Activated CD8-positive, alpha-beta memory T cell treated with anti-CD3 and anti-CD28 coated beads for 1 hour (primary cell): ENCODE data around the gene TRIO.
"Not testable (repeated sequence)": the region's sequence is repeated elsewhere in the genome, so short reads cannot be mapped to it uniquely, and the experiment has no call there.

Experiments used
- DNase-seq, 2 donors: peaks; one replicate each; pipeline ENCODE4 v3.0.0-alpha.2; 2020; ENCODE audit warnings: low read depth in 1 of 2; ENCODE audit errors: extremely low read depth in 1 of 2

The TRIO gene

DNA sequence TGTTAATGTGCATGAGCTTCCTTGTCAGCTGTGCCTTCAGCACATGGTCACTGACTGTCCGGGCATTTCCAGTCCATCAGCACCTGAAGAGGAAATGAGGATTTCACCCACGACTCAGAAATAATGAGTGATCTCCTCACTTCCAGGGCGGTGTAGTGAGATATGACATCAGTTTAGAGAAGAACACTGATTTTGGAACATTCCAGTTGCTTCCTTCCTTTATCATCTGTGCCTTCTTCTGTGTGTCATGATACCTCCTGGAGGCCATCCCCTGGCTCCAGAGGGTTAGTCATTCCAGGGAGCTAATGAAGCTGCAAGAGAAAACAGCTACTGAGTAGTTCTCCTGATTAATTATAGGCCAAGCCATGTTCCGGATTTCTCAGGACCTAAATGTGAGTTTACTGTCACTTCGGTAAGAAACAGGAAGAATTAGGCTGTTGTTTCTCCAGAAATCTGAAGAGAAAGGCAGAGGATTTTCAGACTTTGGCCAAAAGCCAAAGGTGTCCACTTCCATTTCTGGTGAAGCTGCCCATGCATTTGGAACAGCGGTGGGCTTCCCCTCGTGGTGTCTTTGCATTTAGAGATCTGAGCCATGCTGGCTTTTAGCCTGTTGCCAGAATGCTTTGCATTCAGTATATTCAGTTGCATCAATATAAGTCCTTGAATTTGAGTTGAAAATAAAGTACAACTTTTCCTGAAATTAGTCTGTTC lies 277.1 kb downstream of the TRIO start:
- DNase-seq = no peak

DNA sequence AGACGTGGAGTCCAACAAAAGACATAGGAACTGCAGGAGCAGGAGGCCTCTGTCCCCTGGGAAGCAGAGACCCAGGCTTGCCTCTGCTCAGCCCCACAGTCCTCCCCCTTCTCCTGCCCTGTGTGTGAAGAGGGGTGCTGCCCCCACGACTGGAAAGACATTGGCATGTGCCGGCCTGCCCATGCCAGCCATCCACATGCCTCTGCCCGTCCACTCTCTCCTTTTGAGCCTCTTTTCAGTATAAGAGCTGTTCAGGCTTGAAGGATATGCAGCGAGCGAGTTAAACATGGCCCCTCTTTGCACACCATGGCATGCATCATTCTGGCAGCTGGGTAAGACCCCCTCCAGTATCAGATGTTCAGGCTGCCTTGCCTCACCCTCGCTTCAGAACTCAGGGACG lies 278.7 kb downstream of the TRIO start:
- no peak for DNase-seq

DNA sequence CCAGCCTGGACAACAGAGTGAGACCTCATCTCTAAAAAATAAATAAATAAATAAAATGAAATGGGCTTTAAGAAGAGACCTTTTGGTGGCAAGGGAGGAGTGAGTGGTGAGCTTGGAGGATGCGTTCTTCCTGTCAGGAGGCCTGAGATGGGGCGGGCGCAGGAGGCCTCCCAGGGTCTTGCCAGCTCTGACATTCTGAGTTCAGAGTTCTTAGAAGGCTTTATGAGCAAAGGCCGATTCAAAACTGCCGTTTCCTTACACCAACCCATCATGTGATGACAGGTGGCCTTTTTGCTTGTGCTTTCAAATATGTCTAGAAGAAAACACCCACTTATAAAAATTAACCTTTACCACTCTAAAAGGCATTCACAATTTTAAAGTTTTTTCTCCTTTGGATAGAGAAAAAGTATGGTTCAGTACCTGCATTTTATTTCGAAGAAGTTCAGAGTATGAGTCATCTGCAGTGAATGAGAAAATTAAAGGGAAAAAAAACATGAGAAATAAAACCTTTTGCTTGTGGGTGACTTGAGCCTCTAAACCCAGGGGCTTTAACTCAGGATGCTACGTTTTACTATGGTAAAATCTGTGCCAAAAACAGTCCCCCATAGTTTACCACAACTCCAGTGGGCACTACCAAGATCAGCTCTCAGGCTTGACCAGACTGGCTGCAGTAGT lies 281.0 kb downstream of the TRIO start:
- no peak for DNase-seq

DNA sequence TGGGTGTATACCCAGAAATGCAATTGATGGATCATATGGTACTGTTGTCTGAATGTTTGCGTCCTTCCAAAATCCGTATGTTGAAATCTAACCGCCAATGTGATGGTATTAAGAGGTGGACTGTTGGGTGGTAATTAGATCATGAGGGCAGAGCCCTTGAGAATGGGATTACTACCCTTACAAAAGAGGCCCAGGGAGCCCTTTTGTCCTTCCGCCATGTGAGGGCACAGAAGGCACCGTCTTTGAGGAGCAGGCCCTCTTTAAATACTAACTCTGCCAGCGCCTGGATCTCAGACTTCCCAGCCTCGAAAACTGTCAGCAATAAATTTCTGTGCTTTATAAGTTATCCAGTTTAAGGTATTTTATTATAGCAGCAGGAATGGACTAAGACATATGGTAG lies 282.4 kb downstream of the TRIO start:
- no peak for DNase-seq

DNA sequence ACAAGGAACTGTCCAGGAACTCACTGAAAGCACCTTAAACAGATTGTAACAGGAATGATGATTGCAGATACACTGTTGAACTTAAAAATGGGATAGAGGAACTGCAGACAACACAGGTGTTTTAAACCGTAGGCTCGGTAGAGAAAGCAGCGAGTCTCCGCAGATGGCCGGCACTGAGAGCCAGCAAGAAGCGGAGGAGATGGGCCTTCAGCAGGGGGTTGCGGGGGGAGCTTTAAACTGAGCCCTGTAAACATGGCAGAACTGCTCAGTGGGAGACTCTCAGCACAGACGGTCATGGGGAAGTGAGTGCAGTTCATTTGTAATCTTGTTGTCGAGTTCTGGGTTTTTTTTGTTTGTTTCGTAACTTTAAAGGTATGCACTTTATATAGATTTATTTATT lies 283.4 kb downstream of the TRIO start:
- no peak for DNase-seq

DNA sequence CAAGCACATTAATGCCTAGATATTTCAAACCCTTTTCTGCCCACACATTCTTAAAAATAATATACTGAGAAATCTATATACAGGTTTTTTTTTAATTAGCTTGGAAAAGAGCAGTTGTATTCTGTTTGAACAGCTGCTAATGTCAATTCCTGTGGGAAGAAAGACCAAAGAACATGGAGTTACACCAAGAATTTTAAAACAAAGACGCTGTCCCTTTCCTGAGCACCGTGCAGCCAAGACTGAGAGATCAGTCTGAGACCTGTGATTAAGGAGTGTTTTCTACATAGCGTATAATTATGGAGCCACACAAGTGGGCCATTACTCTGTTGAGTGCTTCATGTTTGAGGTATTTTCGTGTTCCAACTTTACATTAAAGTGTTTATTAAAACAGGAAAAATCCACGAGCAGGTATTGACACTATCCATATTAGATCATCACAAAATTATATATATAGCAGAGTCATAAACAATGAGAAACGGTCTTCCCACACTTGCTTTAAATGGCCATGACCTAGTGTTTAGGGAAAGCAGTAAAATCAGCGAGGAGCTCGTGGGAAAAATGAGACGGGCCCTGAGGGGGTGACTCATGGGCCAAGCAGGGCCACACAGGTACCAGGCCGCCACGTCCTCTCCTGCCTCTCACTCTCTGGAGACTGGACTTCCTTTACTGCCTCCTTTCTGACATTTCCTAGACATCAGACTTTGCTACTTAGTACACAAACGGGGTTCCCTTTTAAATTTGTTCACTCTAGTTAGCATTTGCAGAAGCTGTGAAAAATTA lies 285.4 kb downstream of the TRIO start:
- DNase-seq = no peak

DNA sequence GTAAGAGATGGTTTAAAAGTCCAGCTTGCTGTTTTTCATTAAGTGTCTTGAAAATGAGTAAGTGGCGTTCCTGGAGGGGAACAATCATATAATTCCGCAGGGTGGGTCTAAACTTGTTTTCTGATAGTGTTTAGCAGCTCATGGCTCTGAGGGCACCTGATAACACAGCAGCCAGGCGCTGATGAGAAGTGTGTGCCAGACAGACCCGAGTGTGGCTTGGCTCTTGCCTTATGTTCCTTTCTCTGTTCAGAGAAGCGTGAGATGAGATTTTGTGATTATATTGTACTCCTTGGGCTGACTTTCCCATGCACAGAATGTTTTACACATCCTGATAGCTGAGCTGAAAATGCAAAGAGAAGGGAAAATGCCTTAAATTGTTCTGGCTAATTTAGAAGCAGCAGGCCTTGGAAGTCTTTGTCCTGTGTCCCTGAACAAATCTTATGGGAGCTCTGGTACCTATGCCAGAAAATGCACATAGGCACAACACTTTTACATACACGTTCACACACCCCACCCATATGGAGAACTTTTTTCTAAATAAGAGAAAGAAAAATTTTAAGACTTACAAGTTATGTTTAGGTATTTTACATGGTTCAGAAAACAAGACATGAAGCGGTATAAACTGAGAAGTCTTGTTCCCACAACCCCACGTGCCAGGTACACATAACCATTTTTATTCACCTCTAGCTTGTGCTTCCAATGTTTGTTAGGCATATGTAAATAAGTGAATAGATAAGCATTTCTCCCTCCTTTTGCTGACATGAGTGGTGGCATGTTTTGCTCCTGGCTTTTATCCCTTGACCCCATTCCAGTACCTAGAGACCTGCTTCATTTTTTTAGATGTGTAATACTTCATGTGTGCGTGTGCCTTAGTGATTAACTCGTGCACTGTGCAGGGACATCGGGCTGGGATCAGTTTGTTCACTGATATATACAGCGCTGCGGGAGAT lies 286.2 kb downstream of the TRIO start:
- DNase-seq = no peak

DNA sequence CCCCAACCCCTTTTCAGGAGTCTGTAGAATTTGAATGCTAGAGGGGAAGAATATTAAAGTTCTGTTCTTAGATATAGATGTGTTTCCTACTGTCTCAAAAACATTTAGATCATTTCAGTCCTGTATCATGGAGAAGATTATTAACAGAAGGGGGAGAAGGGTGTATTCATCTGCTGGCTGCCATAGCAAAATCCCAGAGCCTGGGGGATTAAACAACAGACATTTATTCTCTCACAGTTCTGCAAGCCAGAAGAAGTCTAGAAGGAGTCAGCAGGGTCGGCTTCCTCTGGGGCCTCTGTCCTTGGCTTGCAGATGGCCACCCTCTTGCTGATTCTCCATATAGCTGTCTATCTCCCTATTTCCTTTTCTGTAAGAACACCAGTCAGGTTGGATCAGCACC lies 288.4 kb downstream of the TRIO start:
- no peak for DNase-seq

DNA sequence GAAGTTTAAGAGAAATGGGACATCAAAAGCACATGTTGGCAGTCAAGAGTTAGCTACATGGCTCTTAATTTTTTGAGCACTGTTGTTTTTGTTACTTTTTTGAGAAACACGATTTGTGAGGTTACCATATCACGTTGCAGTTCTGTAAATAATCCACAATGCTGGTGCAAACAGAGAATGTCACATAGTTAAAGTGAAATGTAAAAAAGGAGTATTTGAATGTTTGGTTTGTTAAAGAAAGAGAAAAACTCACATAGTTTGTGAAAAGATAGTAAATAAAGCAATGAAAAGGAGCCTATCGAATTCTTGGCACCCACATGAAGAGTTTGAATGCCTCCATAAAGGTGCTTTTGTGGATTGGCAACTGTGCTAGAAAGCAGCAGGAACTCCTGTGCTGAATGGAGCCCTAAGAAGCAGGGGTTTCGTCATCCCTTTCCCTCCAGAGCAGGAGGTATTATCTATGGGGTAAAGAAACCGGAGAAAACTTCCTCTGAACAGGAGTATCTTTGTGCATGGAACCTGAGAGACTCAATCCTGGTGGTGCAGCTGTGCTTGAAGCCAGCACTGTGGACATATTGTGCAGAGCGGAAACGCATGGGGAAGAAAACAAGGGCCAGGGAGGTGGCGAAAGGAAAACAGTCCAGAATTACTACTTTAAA lies 289.9 kb downstream of the TRIO start:
- no peak for DNase-seq

DNA sequence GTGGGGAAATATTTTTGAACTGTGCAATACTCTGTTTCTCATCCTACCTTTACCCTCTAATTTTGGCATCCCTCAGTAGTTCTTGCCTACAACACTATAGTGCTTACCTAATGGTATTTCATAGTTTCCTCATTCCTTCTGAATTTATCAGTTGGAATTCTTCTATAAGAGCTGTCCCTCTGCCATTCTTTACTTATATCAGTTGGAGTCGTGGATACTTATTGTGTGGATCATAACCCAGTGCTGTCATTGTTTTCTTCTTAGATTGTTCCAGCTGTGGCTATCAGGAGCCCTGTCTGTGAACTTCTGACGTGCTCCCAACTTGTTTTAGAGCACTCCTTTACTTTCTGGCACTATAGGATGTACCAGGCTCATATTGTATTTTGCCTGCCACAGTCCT lies 292.3 kb downstream of the TRIO start:
- DNase-seq = no peak

DNA sequence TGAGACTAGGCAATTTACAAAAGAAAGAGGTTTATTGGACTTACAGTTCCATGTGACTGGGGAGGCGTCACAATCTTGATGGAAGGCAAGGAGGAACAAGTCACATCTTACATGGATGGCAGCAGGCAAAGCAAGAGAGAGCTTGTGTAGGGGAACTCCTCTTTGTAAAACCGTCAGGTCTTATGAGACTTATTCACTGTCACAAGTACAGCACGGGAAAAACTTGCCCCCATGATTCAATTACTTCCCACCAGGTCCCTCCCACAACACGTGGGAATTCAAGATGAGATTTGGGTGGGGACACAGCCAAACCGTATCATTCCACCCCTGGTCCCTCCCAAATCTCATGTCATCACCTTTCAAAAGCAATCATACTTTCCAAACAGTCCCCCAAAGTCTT lies 293.0 kb downstream of the TRIO start:
- not testable (repeated sequence) for DNase-seq

DNA sequence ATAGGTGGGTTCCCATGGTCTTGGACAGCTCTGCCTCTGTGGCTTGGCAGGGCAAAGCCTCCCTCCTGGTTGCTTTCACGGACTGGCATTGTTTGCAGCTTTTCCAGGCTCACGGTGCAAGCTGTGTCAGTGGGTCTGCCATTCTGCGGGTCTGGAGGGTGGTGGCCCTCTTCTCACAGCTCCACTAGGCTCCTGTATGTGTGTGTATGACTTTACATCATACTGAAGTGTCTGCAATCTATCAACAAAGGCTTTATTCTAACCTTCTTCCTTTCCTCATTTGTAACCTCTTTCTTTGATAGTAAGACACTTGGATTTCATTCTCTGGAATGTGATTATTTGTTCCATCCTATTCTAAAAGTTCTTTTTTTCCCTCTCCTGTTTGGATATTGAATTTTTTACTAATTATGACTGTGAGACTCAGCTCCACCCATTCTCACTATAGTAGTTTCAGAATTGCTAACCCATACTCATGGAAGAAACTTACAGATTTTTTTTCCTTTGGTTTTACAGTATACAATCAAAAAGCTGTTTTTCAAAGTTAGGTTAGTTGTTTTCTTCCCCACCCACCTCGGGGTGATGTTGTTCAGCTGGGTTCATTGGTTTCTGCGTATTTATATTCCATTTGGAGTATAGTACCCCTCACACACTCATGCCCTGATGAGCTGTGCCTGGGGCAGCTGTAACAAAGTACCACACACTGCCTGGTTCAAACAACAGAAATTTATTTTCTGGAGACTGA lies 293.8 kb downstream of the TRIO start:
- DNase-seq = no peak

DNA sequence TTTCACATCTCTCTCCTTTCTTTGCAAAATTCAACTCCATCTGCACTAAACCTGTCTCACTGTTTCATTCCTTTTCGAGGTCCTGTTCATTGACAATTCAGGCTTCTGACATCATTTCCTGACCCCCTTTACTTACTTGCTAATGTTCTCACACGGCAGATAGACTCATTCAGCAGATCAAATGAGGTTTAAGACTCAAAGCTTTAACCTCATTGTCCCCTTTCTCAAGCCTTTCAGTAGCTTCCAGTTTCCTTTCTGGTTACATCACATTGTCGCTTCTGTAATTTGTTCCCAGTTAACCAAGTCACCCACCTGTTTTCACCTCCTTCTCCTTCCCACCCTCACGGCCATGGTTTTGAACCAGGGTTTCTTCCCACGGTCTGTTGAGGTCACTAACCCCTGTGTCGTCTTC lies 295.1 kb downstream of the TRIO start:
- DNase-seq = no peak

DNA sequence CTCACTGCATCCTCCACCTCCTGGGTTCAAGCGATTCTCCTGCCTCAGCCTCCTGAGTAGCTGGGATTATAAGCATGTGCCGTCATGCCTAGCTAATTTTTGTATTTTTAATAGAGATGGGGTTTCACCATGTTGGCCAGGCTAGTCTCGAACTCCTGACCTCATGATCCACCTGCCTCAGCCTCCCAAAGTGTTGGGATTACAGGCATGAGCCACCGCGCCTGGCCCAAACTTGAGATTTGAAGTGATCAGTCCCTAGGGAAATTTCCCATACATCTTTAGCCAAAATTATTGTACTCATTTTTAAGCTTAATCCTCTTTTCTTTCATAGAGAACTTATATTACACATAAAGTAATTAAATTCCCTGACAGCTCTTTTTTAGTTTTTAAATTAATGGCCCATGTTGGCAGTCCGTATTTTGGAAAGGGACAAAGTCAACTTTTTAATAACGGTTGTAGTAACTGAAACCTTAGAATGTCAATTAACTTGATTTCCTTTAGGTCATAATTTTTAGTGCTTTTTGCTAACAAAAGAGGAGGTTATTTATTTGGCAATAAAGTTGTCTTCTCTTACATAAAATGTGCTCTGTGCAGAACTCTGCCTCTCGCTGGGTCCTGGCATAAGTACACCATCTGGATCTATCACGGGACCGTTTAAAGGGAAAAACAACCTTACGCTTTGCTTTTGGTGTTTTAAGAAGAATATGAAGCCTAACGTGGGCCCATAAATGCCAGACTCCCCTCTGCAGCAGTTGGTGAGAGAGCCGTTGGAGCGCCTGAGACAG lies 296.1 kb downstream of the TRIO start:
- no peak for DNase-seq

DNA sequence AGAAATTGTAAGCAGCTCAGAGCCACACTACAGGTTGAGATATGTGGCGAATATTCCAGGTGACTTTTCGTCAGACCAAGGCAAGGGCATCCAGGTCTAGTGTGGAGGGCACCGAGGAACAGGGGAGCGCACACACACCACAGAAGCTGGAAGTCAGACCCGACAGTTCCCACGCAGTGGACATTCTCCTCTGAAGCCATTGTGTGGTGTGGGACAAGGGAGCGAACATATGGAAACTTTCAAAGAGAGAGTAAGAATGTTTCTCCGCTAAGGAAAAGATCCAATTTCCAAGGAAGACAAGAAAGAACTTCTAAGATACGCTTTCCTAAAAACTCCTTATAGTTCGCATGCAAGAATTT lies 297.1 kb downstream of the TRIO start:
- no peak for DNase-seq

DNA sequence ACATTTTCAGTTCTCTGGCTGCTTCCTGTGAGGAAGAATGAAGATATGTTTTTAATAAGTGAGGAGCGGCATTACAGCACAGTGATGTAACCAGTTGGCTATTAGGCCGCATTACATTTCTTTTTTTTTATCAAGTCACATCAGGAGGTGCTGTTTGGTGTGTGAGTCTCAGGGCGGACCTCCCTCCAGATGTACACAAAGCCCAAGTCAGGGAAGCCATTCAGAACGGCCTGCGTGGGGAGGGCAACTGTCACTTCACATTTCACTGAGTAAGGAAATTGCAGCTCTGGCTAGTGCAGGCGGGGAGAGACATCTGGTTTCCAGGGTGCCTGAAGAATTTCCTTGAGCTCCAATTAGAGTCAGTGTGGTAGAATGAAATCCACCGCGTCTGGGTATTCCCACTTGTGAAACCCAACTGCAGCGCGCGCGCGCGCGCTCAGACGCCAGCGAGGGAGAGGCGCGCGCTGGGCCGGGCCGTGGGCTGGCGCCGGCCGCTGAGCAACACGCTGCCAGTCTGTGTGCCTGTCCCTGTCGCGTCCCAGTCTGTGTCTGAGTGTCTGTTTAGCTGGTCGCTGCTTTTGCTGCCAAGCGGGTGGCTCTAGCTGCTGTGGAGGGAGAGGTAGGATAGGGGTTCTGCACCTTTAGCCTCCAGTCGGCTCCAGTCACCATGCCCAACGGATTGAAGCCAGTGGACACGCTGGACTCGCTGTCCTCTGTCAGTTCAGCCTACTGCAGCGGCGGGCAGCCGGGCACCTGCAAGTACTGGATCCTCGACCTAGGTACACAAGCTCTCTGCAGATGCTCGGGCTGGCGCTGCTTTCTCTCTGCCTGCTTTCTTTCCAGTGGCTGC lies 297.7 kb downstream of the TRIO start:
- no peak for DNase-seq

DNA sequence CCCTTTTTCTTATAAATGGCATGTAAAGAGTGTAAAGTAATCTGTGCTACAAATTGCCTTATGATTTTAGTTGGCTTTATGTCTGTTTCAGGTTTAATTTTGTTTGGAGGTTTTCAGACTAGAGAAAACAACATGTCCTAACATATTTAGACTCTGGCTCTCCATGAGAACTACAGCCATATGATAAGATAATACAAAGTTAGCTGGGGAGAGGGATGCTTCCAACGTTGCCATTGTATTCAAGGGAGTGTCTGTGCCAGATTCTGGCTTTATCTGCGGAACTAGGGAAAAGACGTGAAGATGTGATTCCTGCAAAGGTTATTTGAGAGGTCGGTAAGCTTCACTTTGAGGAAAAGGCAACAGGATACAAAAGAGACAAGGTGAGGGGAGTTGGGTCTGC lies 298.5 kb downstream of the TRIO start:
- no peak for DNase-seq

DNA sequence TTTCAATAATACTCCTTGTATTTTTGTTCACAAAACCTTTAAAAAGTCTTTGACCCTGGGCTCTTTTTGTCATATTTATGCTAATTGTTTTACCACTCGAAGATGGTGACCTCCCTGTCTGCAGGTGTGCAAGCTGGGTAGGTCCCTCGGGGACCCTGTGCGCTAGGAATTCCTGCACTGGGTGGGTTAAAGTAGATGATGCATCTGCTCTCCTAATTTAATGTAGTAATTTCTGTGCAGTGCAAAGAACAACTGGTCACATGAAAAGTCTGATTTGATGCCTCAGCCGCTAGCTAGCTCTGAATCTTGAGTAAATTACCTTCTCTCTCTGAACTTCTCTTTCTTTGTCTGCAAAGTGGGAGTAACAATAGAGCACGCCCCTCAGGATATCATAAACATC lies 299.4 kb downstream of the TRIO start:
- DNase-seq = no peak
